ENCODE measurements around the gene TEP1.
A peak's percentile ranks its signal among the peaks of the same experiment; 100 is the strongest.

- peak; percentile 67 for TF ChIP-seq POLR2AphosphoS5 (IDR thresholded peaks at IDR 0.05; ENCODE audit: low read depth, low read length)
- TF ChIP-seq CTCF (IDR thresholded peaks at IDR 0.05): no peak
- no peak for TF ChIP-seq REST (IDR thresholded peaks at IDR 0.05; ENCODE audit: insufficient read depth in 1 of 2, low read depth in 2 of 2, low read length in 1 of 2)
Measured at GRCh38 chr14:20461225-20462141, 48.2 kb upstream of the TEP1 start, which contains the start of gene PIP4P1.
